ENCODE data around the gene MED9.
"Not testable (repeated sequence)": the region's sequence is repeated elsewhere in the genome, so short reads cannot be mapped to it uniquely, and the experiment has no call there.

The MED9 gene

GRCh38 chr17:17446666-17447155, 30.1 kb upstream of the MED9 start:
- H3K27ac ChIP-seq: peak overlapping the region; percentile 49
- TF ChIP-seq, protein P1, sequence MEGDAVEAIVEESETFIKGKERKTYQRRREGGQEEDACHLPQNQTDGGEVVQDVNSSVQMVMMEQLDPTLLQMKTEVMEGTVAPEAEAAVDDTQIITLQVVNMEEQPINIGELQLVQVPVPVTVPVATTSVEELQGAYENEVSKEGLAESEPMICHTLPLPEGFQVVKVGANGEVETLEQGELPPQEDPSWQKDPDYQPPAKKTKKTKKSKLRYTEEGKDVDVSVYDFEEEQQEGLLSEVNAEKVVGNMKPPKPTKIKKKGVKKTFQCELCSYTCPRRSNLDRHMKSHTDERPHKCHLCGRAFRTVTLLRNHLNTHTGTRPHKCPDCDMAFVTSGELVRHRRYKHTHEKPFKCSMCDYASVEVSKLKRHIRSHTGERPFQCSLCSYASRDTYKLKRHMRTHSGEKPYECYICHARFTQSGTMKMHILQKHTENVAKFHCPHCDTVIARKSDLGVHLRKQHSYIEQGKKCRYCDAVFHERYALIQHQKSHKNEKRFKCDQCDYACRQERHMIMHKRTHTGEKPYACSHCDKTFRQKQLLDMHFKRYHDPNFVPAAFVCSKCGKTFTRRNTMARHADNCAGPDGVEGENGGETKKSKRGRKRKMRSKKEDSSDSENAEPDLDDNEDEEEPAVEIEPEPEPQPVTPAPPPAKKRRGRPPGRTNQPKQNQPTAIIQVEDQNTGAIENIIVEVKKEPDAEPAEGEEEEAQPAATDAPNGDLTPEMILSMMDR (conservative IDR thresholded peaks at IDR 0.05): no peak

DNA sequence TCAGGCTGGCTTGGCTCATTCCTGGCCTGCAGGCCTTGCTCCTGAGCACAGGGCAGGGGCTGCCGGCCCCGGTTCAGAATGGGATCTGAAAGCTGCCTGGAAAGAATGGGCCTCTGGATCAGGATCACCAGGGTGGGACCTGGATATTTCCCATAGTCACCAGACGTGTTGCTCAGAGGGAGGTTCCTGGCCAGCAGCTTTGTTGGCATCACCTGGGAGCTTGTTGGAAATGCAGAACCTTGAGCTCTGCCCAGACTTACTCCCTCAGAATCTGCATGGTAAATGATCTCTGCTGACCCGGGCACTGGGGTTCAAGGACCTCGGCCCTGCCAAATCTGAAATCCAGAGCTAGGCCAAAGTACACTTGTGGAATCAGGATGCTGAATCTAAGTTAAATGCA, 29.5 kb upstream of the MED9 start:
- TF ChIP-seq, protein P1 (conservative IDR thresholded peaks at IDR 0.05): no peak
- peak overlapping the region; percentile 49; the same call in 1 of the 2 replicates for H3K27ac ChIP-seq

DNA sequence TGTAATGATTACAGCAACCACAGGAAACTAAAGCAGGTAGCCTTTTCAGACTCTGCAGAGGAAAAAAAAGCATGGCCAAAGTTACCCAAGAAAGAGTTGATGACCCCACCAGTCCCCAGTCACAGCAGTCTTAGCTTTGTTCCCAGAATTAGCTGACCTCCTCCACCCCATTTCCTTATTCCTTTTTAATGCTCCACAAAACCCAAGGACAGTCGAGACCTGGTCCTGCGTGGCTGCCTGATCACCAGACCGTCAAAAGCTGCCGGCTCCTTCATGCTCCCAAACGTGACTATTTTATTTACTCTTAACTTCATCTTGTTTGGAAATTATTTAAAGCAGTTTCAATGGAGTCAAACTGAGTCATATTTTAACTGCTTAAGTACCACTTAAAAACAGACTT, 28.7 kb upstream of the MED9 start:
- H3K27ac ChIP-seq: no peak overlapping the region
- TF ChIP-seq, protein P1 (conservative IDR thresholded peaks at IDR 0.05): no peak

DNA sequence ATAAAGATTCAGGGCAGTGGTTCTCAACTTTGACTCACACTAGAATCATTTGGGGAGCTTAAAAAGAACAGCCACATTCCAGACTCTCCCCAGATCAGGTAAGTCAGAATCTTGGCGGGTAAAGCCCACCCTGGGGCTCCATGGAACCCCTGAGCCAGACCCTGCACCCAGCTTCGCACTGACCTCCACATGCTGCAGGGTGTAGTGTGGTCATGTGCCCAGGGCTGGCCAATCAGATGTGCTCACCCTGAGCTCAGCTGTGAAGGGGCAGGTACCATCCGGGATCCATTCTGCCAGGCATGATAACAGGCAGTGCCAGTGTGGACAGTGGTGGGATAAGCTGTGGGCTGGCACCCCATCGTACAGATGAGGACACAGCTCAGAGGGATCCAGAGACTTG, 28.1 kb upstream of the MED9 start:
- H3K27ac ChIP-seq: no peak overlapping the region
- TF ChIP-seq, protein P1 (conservative IDR thresholded peaks at IDR 0.05): no peak

DNA sequence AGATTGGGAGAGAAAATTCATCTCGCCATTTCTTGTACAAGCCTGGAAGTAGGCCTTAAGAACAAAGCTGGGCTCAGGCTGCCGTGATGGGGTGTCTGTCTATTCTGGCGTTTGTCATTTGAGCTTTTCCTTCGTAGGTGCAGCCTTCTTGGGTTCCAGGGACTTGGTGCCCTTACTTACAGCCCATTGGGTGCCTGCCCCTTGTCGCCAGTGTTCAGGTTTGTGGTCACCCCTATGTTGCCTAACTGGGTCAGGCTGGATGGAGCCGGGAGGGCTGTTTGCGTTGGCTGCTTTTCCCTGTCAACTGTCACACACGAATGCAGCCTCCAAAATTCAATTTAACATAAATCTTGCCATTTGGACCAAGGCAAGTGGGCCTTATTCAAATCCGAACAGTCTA, 23.7 kb upstream of the MED9 start:
- TF ChIP-seq, protein P1 (conservative IDR thresholded peaks at IDR 0.05): no peak
- H3K27ac ChIP-seq: no peak overlapping the region

- TF ChIP-seq, protein P1 (conservative IDR thresholded peaks at IDR 0.05): no peak
These were observed 22.5 kb upstream of the MED9 start for GRCh38 chr17:17454276-17454675.

DNA sequence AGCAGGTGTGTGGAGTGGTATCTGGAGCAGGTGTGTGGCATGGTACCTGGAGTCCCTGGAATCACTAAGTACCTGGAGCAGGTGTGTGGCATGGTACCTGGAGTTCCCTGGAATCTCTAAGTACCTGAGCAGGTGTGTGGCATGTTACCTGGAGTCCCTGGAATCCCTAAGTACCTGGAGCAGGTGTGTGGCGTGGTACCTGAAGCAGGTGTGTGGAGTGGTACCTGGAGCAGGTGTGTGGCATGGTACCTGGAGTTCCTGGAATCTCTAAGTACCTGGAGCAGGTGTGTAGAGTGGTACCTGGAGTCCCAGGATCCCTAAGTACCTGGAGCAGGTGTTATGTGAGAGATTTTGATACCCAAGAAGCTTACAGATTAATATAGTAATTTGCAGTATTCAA, 22.1 kb upstream of the MED9 start:
- H3K27ac ChIP-seq: not testable (repeated sequence)

More at GRCh38 chr17:17454276-17454675, 22.5 kb upstream of the MED9 start:
- H3K27ac ChIP-seq: no peak overlapping the region

DNA sequence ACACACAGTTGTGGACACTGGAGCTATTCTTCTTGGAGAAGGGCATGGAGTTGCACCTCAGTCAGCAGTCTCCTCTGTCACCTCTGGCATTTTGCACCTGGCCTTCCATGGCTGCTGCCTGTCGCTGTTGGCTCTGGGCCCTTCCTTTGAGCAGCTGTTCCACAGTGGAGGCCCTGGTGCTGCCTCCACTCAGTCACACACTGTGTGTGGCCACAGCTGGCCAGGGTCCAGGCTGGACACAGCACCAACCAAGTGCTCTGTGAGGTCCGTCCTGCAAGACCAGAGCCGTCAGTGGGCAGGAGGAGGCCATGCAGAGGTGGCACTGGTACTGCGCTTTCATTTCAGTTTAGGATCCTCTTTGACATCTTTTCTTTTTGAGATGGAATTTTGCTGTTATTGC, 21.6 kb upstream of the MED9 start:
- TF ChIP-seq, protein P1 (conservative IDR thresholded peaks at IDR 0.05): no peak
- no peak overlapping the region for H3K27ac ChIP-seq

All from VCaP (cell line).